ENCODE measurements around the gene ENO1.
"Not testable (repeated sequence)": the region's sequence is repeated elsewhere in the genome, so short reads cannot be mapped to it uniquely, and the experiment has no call there.

The ENO1 gene

GRCh38 chr1:8878448-8878697 lies at the start of gene ENO1:
ENO1 (minus strand) TSS chr1:8878686; CDS start chr1:8874908, 3,778 bp downstream.
- DNase-seq, result no peak

GRCh38 chr1:8926707-8927694 lies 48.5 kb upstream of the ENO1 start:
- no peak for DNase-seq

GRCh38 chr1:8925960-8926359 lies 47.5 kb upstream of the ENO1 start:
- no peak for DNase-seq

GRCh38 chr1:8925406-8925805 lies 46.9 kb upstream of the ENO1 start:
- no peak for DNase-seq

GRCh38 chr1:8922962-8923361 lies 44.5 kb upstream of the ENO1 start:
- DNase-seq, result no peak

- DNase-seq, result not testable (repeated sequence)
These were observed 39.0 kb upstream of the ENO1 start for GRCh38 chr1:8917536-8917935.

GRCh38 chr1:8915446-8915845 lies 37.0 kb upstream of the ENO1 start:
- no peak for DNase-seq

GRCh38 chr1:8914466-8914865 lies 36.0 kb upstream of the ENO1 start:
- no peak for DNase-seq

- DNase-seq, result no peak
These were observed 35.0 kb upstream of the ENO1 start for GRCh38 chr1:8913457-8913856.

GRCh38 chr1:8911416-8912309 lies 33.2 kb upstream of the ENO1 start:
- no peak for DNase-seq

GRCh38 chr1:8910914-8911313 lies 32.4 kb upstream of the ENO1 start:
- no peak for DNase-seq

- DNase-seq, result no peak
These were observed 31.8 kb upstream of the ENO1 start for GRCh38 chr1:8910331-8910730.

- no peak for DNase-seq
These were observed 30.1 kb upstream of the ENO1 start for GRCh38 chr1:8908388-8909151.

GRCh38 chr1:8905582-8906191 lies 27.2 kb upstream of the ENO1 start:
- no peak for DNase-seq

GRCh38 chr1:8903908-8904650 lies 25.6 kb upstream of the ENO1 start:
- DNase-seq, result no peak

GRCh38 chr1:8903410-8903809 lies 24.9 kb upstream of the ENO1 start:
- DNase-seq, result no peak

GRCh38 chr1:8902765-8903164 lies 24.3 kb upstream of the ENO1 start:
- no peak for DNase-seq

GRCh38 chr1:8900684-8901083 lies 22.2 kb upstream of the ENO1 start:
- not testable (repeated sequence) for DNase-seq

- DNase-seq, result no peak
These were observed 20.6 kb upstream of the ENO1 start for GRCh38 chr1:8899046-8899445.

GRCh38 chr1:8898418-8898817 lies 19.9 kb upstream of the ENO1 start:
- not testable (repeated sequence) for DNase-seq

- DNase-seq, result not testable (repeated sequence)
These were observed 19.0 kb upstream of the ENO1 start for GRCh38 chr1:8897505-8897904.

- not testable (repeated sequence) for DNase-seq
These were observed 18.3 kb upstream of the ENO1 start for GRCh38 chr1:8896775-8897174.
